Limb (tissue), 2 donors: ENCODE measurements around the gene FOSB.

ENCODE experiments used
- DNase-seq, 2 donors: peaks; one replicate each; pipeline ENCODE4 v3.0.0-alpha.2; 2016; ENCODE audit errors: extremely low spot score in 2 of 2

Gene FOSB

GRCh38 chr19:45442408-45442777, 25.4 kb upstream of the FOSB start:
- DNase-seq: no peak

GRCh38 chr19:45442778-45443461, 24.9 kb upstream of the FOSB start:
- peak in 1 of 2 donors; percentile 56 for DNase-seq

GRCh38 chr19:45443462-45444317, 24.1 kb upstream of the FOSB start:
- peak; percentile 81 to 89 for DNase-seq

- DNase-seq: peak; percentile 86 to 93
Observed at GRCh38 chr19:45444318-45445041, 23.3 kb upstream of the FOSB start.

GRCh38 chr19:45445139-45445538, 22.7 kb upstream of the FOSB start:
- DNase-seq: no peak

GRCh38 chr19:45446295-45446694, 21.5 kb upstream of the FOSB start:
- no peak for DNase-seq

GRCh38 chr19:45446944-45447343, 20.9 kb upstream of the FOSB start:
- no peak for DNase-seq

- DNase-seq: no peak
Observed at GRCh38 chr19:45448425-45448756, 19.4 kb upstream of the FOSB start.

GRCh38 chr19:45448887-45449299, 18.9 kb upstream of the FOSB start:
- DNase-seq: no peak

GRCh38 chr19:45450012-45450333, 17.8 kb upstream of the FOSB start:
- DNase-seq: no peak

- peak in 1 of 2 donors; percentile 58 for DNase-seq
Observed at GRCh38 chr19:45451131-45451849, 16.5 kb upstream of the FOSB start.

- DNase-seq: no peak
Observed at GRCh38 chr19:45451850-45452387, 15.9 kb upstream of the FOSB start.

GRCh38 chr19:45455707-45456499, 11.9 kb upstream of the FOSB start:
- DNase-seq: peak; percentile 88 to 91

GRCh38 chr19:45456500-45456815, 11.3 kb upstream of the FOSB start:
- DNase-seq: no peak

- no peak for DNase-seq
Observed at GRCh38 chr19:45457776-45458175, 10.0 kb upstream of the FOSB start.

GRCh38 chr19:45460807-45461347, 6.9 kb upstream of the FOSB start:
- no peak for DNase-seq

- no peak for DNase-seq
Observed at GRCh38 chr19:45462174-45462573, 5.6 kb upstream of the FOSB start.

GRCh38 chr19:45463241-45463640, 4.6 kb upstream of the FOSB start:
- no peak for DNase-seq

- DNase-seq: no peak
Observed at GRCh38 chr19:45464274-45464673, 3.5 kb upstream of the FOSB start.

GRCh38 chr19:45464852-45465441, 2.8 kb upstream of the FOSB start:
- DNase-seq: no peak
